Heart right ventricle (tissue), 16 donors: ENCODE measurements around the gene ZNF189. TPM values are rescaled to one million over a fixed set of nuclear protein-coding genes. Genes with fewer than 3 reads are reported as not detected.

Source experiments
- ATAC-seq, 8 donors: fragments of 200-7000 bp; cut with Tn5 transposase; one replicate each; pipeline ENCODE4 v1.9.1; 2020; ENCODE audit warnings: mild to moderate bottlenecking in 8 of 8, moderate library complexity in 8 of 8, moderate number of reproducible peaks in 1 of 8
- DNase-seq, 2 donors: peaks; one replicate each; pipeline ENCODE4 v3.0.0-alpha.2; 2020
- H3K27ac ChIP-seq, 10 donors: fragments of 200-600 bp; sonication (generic) in 2 of 10; one replicate each; pipeline versions ENCODE4 v1.5.0 to v1.8.0; 2020 to 2022; ENCODE audit warnings: mild to moderate bottlenecking in 3 of 10
- H3K27me3 ChIP-seq, 7 donors: fragments of 200-600 bp; one replicate each; pipeline ENCODE4 v1.8.0; 2021 to 2022; ENCODE audit warnings: mild to moderate bottlenecking in 2 of 7
- H3K36me3 ChIP-seq, 9 donors: fragments of 200-600 bp; sonication (generic) in 1 of 9; one replicate each; pipeline versions ENCODE4 v1.5.0 to v1.8.0; 2020 to 2022; ENCODE audit warnings: mild to moderate bottlenecking in 2 of 9
- H3K4me1 ChIP-seq, 9 donors: fragments of 200-600 bp; sonication (generic) in 1 of 9; one replicate each; pipeline versions ENCODE4 v1.5.0 to v1.8.0; 2020 to 2022; ENCODE audit warnings: mild to moderate bottlenecking in 4 of 9
- H3K4me3 ChIP-seq, 10 donors: fragments of 200-600 bp; sonication (generic) in 2 of 10; one replicate each; pipeline versions ENCODE4 v1.5.0 to v1.8.0; 2020 to 2022; ENCODE audit warnings: mild to moderate bottlenecking in 7 of 10, moderate library complexity in 2 of 10
- H3K9me3 ChIP-seq, 11 donors: fragments of 200-600 bp in 10 of 11; sonication (generic) in 2 of 11; one replicate each; pipeline versions ENCODE4 v1.5.0 to v1.8.0; 2013 to 2022; ENCODE audit warnings: mild to moderate bottlenecking in 2 of 11, control low read depth in 1 of 11, moderate library complexity in 1 of 11
- WGBS, 2 donors: extraction: QIAGEN DNeasy Blood & Tissue Kit; methylation state at CpG; one replicate each; pipeline ENCODE4 v1.1.7; 2013; ENCODE audit warnings: inconsistent platforms in 1 of 2; 5-methylcytosine and 5-hydroxymethylcytosine counted together
- intact Hi-C, 10 donors: fragments of 100-400 bp; cut with DNase I; formaldehyde crosslinking; loops; one replicate each; pipeline versions ENCODE4 v1.11.1 to v1.14.2; 2022
- polyA plus RNA-seq, 2 donors: library from polyadenylated mRNA; stranded (reverse); fragments of 200-250 nt; gene quantifications; one replicate each; pipeline ENCODE4 v1.2.3, GENCODE V29; 2013
- total RNA-seq, 10 donors: library from RNA; stranded (reverse); fragmentation: NEBNext Ultra II Directional in 3 of 10; extraction: Animal tissue kit (Norgen Biotek cat#: 25700) in 3 of 10; gene quantifications; one replicate each; pipeline versions ENCODE4 v1.2.1 to v1.2.4, GENCODE V29; 2021 to 2023
- TF ChIP-seq, protein P1 (sequence below), 9 donors: fragments of 200-600 bp; sonication (generic) in 2 of 9; IDR thresholded peaks; one replicate each; pipeline versions ENCODE4 v1.5.0 to v1.8.0; 2021 to 2022; ENCODE audit warnings: antibody characterized with exemption in 9 of 9, mild to moderate bottlenecking in 5 of 9, moderate library complexity in 1 of 9
- donor health status: Arrhythmogenic right ventricular cardiomyopathy.
- donor health status: ischemic (EF 13 %, LVEDD 7.1; RV severe dilation, severe dysfunction).
- donor health status: healthy with polysubstance abuse.
- donor health status: DM: no; HTN: yes; CAD: no.
- donor health status: DM: no; HTN: no; CAD: no.
- donor health status: ischemic (EF 25% LVEDD 6.9; RV normal size, moderate dysfunction).
- donor health status: ischemic (EF 25% LVEDD 5.7; RV mildly dilated, moderate dysfunction).
- donor health status: healthy.
- donor health status: DM: yes; HTN: yes; CAD: no.
- donor health status: Ischemic cardiomyopathy.
- donor health status: ischemic (EF 35%, LVEDD 5.7; RV mildly dilated, moderate dysfunction).
- donor health status: nonischemic (EF 11% LVEDD 7.7; RV severe dilation, severe dysfunction).
- donor health status: DM: yes; HTN: yes; CAD: no.
- donor health status: PGD.
- donor health status: ischemic (EF 29% LVEDD 5.4; RV normal size, mild dysfunction).
- donor health status: nonischemic (EF 23%, LVEDD 6.1; RV moderate dilation, normal function).

Gene ZNF189
- total and polyA plus RNA-seq, 12 donors = 10.9 to 28.0 (median 19.3) TPM

DNA sequence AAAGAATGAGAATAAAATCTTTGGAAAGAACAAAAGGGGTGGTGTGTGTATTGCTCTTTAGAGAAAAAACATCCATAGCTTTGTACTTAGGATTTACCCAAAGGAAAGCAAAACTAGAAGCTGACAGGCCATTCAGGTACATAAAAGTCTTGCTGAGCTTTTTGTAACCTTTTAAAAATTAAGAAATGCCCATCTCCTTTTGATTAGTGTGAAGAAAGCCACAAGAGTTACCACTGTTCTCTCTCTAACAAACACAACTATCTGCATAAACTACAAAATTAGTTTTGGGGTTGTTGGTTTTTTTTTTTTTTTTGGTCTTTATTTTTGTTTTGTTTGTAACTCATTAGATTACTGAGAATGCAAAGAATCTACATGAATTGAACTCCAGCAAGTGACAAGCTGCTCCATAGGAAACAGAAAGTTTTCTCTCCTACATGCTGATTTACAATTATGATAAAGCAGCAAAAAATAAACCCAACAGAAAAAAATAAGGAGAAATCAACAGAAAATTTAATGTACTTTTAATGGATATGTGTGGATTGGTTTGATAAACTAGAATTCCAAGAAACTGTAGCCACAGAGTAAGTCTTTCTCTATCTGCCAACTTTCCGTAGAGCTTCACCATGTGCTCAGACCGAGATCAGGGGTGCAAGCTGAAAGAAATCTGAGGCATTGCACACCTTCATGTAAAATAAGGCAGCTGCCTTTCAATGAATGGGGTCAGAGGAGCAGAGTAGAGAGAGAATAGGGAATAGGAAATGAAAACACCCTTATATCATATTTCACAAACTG, 26.1 kb upstream of the ZNF189 start:
- ATAC-seq (no peak), DNase-seq (no peak)
- H3K27ac ChIP-seq = no peak overlapping the region
- no peak overlapping the region for H3K4me3 ChIP-seq
- peaks cover 0 to 5% (median 0%) of the 10 kb centered on the region in 11 donors for H3K9me3 ChIP-seq
- TF ChIP-seq, protein P1, sequence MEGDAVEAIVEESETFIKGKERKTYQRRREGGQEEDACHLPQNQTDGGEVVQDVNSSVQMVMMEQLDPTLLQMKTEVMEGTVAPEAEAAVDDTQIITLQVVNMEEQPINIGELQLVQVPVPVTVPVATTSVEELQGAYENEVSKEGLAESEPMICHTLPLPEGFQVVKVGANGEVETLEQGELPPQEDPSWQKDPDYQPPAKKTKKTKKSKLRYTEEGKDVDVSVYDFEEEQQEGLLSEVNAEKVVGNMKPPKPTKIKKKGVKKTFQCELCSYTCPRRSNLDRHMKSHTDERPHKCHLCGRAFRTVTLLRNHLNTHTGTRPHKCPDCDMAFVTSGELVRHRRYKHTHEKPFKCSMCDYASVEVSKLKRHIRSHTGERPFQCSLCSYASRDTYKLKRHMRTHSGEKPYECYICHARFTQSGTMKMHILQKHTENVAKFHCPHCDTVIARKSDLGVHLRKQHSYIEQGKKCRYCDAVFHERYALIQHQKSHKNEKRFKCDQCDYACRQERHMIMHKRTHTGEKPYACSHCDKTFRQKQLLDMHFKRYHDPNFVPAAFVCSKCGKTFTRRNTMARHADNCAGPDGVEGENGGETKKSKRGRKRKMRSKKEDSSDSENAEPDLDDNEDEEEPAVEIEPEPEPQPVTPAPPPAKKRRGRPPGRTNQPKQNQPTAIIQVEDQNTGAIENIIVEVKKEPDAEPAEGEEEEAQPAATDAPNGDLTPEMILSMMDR (IDR thresholded peaks at IDR 0.05) = no peak
- no peaks in the 10 kb centered on the region for H3K4me1 ChIP-seq
- H3K27me3 ChIP-seq = no peaks in the 10 kb centered on the region
- no peaks in the 10 kb centered on the region for H3K36me3 ChIP-seq
- intact Hi-C loops = no loop called here
- 65 to 72% methylated on average over 2 of the region's 2 CpGs for WGBS, 2 donors

DNA sequence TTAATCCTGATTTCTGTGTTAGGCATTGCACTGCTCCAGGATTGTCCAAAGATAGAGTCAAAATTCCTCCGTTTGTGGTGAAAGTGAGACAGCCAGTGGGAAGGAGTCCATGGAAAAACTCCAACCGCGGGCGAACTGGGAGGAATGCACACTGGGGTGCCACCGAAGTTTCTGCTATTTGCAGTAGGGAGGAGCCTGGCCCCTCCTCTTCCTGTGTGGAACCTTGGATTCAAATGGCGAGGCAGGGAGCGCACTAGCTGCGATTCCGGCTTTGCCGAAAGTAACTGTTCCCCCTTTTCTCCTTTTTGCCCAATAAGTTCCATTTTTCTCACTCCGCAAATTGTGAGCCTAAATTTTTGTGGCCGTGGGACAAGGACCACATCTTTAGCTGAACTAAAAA, 23.1 kb upstream of the ZNF189 start:
- H3K36me3 ChIP-seq = no peaks in the 10 kb centered on the region
- WGBS, 2 donors = 87 to 89% methylated on average over 12 of the region's 12 CpGs
- ATAC-seq = no peak
- no peak overlapping the region for H3K4me3 ChIP-seq
- intact Hi-C loops = no loop called here
- TF ChIP-seq, protein P1 (IDR thresholded peaks at IDR 0.05) = no peak
- no peak overlapping the region for H3K27ac ChIP-seq
- H3K4me1 ChIP-seq = no peaks in the 10 kb centered on the region
- no peaks in the 10 kb centered on the region for H3K27me3 ChIP-seq
- no peak for DNase-seq
- peaks cover 0 to 12% (median 0%) of the 10 kb centered on the region in 11 donors for H3K9me3 ChIP-seq

DNA sequence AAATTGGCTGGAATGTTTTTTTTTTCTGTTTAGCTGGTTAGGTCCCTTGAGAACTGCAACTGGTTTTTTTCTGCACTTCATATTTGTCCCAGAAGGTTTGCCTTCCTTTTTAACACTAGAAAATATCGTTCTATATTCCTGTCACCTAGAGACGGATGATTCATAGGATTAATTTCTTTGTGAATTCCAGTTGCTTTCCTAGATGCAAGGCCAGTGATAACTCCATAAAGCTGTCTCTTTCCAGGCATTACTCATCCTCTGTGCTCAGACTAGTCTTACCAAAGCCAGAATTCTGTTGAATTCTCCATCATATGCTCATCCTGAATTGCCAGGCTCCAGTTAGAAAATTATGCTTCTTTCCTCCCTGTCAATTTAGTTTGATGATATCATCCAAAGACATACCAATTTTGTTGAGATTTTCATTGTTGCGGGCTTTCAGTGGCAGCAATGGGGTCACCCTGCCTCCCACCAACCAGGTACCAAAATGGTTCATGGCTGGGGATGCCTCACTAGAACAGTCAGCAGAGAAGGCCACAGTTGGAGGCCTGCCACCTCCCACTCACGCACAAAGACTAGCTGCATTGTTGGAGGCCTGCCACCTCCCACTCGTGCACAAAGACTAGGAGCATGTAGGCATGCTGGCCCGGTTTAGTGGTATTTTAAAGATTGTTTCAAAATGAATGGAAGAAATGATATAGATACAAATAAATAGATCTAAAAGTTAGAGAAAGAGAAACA, 22.4 kb upstream of the ZNF189 start:
- DNase-seq = no peak
- Histone ChIP-seq H3K27ac (no peak overlapping the region), H3K27me3 (no peaks in the 10 kb centered on the region), H3K4me1 (no peaks in the 10 kb centered on the region), H3K36me3 (no peaks in the 10 kb centered on the region), H3K4me3 (no peak overlapping the region), H3K9me3 (peaks cover 0 to 12% (median 0%) of the 10 kb centered on the region in 11 donors)
- WGBS, 2 donors = 59 to 75% methylated on average over 6 of the region's 6 CpGs
- no peak for ATAC-seq
- intact Hi-C loops = no loop called here
- TF ChIP-seq, protein P1 (IDR thresholded peaks at IDR 0.05) = no peak

DNA sequence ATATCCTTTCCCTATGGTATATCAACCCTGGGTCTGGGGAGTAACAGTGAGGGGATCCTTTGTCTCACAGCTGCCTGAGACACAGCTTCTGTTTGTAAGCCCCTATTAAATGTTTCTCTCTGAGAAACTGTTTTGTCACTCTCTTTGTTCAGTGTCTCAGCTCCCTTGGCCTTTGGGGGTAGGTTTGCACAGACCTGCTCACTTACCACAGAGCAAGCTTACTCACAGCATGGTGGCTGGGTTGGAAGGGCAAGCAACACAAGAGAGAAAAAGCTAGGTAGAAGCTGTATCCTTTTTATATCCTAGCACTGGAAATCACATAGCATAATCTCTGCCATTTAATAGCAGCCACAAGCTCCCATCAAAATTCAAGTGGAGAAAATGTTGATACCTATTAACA, 18.4 kb upstream of the ZNF189 start:
- H3K27me3 ChIP-seq = no peaks in the 10 kb centered on the region
- H3K4me1 ChIP-seq = no peaks in the 10 kb centered on the region
- DNase-seq = no peak
- TF ChIP-seq, protein P1 (IDR thresholded peaks at IDR 0.05) = no peak
- peaks cover 0 to 23% (median 6%) of the 10 kb centered on the region in 11 donors for H3K9me3 ChIP-seq
- ATAC-seq = no peak
- no peak overlapping the region for H3K4me3 ChIP-seq
- intact Hi-C loops = no loop called here
- no peaks in the 10 kb centered on the region for H3K36me3 ChIP-seq
- H3K27ac ChIP-seq = no peak overlapping the region
